ENCODE data around the gene KPNA5. TPM values are rescaled to one million over a fixed set of nuclear protein-coding genes. Genes with fewer than 3 reads are reported as not detected.

Gene KPNA5
- total RNA-seq, 2 donors from 2014 or later, result 2.5 to 6.1 TPM

DNA sequence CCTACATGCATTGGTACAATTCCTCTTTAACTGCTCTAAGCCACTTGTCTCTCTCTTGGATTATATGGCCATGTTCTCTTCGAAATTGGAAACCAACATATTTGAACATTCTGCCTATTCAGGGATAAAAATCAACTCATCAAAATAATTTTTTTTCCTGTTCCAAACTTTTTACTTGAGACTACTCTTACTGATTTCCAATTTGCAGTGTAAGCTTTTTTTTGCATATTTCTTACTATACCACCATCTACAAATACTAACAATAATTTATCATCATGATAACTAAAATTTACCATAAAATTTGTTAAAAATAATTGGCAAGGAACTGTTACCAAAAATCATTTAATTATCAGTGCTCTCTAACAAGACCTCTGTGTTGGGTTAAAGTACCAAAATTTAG lies 91.4 kb downstream of the KPNA5 start:
- Histone ChIP-seq H3K4me1 (no peaks in the 10 kb centered on the region), H3K9ac (ENCODE audit: low read depth in 2 of 2, low read length in 2 of 2) (no peak overlapping the region), H3K9me3 (no peaks in the 10 kb centered on the region), H3K4me3 (no peak overlapping the region), H3K27me3 (peaks cover under 1% of the 10 kb centered on the region), H3K36me3 (no peaks in the 10 kb centered on the region), H3K27ac (no peak overlapping the region)
- TF ChIP-seq, protein P1, sequence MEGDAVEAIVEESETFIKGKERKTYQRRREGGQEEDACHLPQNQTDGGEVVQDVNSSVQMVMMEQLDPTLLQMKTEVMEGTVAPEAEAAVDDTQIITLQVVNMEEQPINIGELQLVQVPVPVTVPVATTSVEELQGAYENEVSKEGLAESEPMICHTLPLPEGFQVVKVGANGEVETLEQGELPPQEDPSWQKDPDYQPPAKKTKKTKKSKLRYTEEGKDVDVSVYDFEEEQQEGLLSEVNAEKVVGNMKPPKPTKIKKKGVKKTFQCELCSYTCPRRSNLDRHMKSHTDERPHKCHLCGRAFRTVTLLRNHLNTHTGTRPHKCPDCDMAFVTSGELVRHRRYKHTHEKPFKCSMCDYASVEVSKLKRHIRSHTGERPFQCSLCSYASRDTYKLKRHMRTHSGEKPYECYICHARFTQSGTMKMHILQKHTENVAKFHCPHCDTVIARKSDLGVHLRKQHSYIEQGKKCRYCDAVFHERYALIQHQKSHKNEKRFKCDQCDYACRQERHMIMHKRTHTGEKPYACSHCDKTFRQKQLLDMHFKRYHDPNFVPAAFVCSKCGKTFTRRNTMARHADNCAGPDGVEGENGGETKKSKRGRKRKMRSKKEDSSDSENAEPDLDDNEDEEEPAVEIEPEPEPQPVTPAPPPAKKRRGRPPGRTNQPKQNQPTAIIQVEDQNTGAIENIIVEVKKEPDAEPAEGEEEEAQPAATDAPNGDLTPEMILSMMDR (IDR thresholded peaks at IDR 0.05), result no peak
- intact Hi-C loops (cut with DNase I), result no loop called here
- no peak for DNase-seq

GRCh38 chr6:116773886-116774285 lies 92.9 kb downstream of the KPNA5 start:
- no peak overlapping the region for H3K27ac ChIP-seq
- no peak for DNase-seq
- intact Hi-C loops (cut with DNase I), result no loop called here
- no peak overlapping the region for H3K9ac ChIP-seq (ENCODE audit: low read depth in 2 of 2, low read length in 2 of 2)
- no peak overlapping the region for H3K4me3 ChIP-seq
- no peaks in the 10 kb centered on the region for H3K4me1 ChIP-seq
- H3K9me3 ChIP-seq, result no peaks in the 10 kb centered on the region
- H3K36me3 ChIP-seq, result no peaks in the 10 kb centered on the region
- no peaks in the 10 kb centered on the region for H3K27me3 ChIP-seq
- TF ChIP-seq, protein P1 (IDR thresholded peaks at IDR 0.05), result no peak

- Histone ChIP-seq H3K9ac (ENCODE audit: low read depth in 2 of 2, low read length in 2 of 2) (no peak overlapping the region), H3K4me1 (no peaks in the 10 kb centered on the region), H3K4me3 (no peak overlapping the region), H3K36me3 (no peaks in the 10 kb centered on the region), H3K9me3 (no peaks in the 10 kb centered on the region), H3K27ac (no peak overlapping the region), H3K27me3 (no peaks in the 10 kb centered on the region)
- no peak for DNase-seq
- TF ChIP-seq, protein P1 (IDR thresholded peaks at IDR 0.05), result no peak
- intact Hi-C loops (cut with DNase I), result loop anchor here (5.0 to 10.0 kb wide), 2 partner anchors 68 to 185 kb away; no protein-coding TSS in a partner anchor
Observed at GRCh38 chr6:116779573-116780164, 98.7 kb downstream of the KPNA5 start.

DNA sequence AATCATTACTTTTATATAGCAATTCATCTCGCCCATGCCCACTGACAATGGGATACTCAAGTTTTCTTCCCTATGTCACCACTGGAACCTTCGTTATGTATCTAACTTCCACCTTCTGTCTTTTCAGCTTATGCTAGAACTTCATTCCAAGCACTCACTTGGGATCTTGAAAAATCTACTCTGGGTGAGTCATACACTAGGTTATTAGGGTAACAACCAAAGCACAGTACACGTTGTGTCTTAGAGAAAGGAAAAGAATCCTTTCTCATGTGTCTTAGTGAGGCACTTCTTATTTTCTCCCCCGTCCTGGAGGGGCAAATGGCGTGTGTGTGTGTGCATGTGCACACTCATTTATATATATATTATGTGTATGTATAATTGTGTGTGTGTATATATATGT lies 102.8 kb downstream of the KPNA5 start:
- TF ChIP-seq, protein P1 (IDR thresholded peaks at IDR 0.05), result no peak
- H3K9me3 ChIP-seq, result no peaks in the 10 kb centered on the region
- DNase-seq, result no peak
- no peaks in the 10 kb centered on the region for H3K27me3 ChIP-seq
- H3K27ac ChIP-seq, result no peak overlapping the region
- H3K36me3 ChIP-seq, result no peaks in the 10 kb centered on the region
- intact Hi-C loops (cut with DNase I), result loop anchor here (5.0 to 10.0 kb wide), 2 partner anchors 63 to 181 kb away; no protein-coding TSS in a partner anchor
- no peaks in the 10 kb centered on the region for H3K4me1 ChIP-seq
- H3K4me3 ChIP-seq, result no peak overlapping the region
- H3K9ac ChIP-seq (ENCODE audit: low read depth in 2 of 2, low read length in 2 of 2), result no peak overlapping the region

Other genes with a start within 250 kb of the KPNA5 start
- gene CALHM6, start 219.8 kb upstream of the KPNA5 start, total RNA-seq, result 1 to 10 TPM; 1.5 to 6.2 TPM
- gene CALHM5, start 169.6 kb upstream of the KPNA5 start, total RNA-seq, result under 1 TPM; 0.20 to 0.37 TPM
- gene TRAPPC3L, start 135.5 kb upstream of the KPNA5 start, total RNA-seq, result not detected
- gene CALHM4, start 127.5 kb upstream of the KPNA5 start, total RNA-seq, result not detected
- 10 to 100 TPM; 27.4 to 30.8 TPM for gene RWDD1, start 109.7 kb upstream of the KPNA5 start, total RNA-seq
- gene RSPH4A, start 64.7 kb upstream of the KPNA5 start, total RNA-seq, result under 1 TPM; 0.10 to 0.11 TPM
- gene ZUP1, start 12.4 kb upstream of the KPNA5 start, total RNA-seq, result 10 to 100 TPM; 12.0 to 12.4 TPM
- gene FAM162B, start 84.5 kb downstream of the KPNA5 start, total RNA-seq, result under 1 TPM; 0.57 to 0.64 TPM
- gene GPRC6A, start 147.9 kb downstream of the KPNA5 start, total RNA-seq, result under 1 TPM; 0.11 to 0.17 TPM
- gene RFX6, start 196.0 kb downstream of the KPNA5 start, total RNA-seq, result 1 to 10 TPM in 1 of 2 donors, under 1 TPM in 1; 0.59 to 1.6 TPM

Measured in colonic mucosa (tissue), 4 donors.